Hepatocyte (in vitro differentiated cells): Measurements from ENCODE around the gene SLC37A1. TPM values are rescaled to one million over a fixed set of nuclear protein-coding genes. Genes with fewer than 3 reads are reported as not detected.

ENCODE experiments used
- DNase-seq: peaks from one replicate; pipeline ENCODE4 v3.0.0-alpha.2; 2016; ENCODE audit warnings: low spot score
- H2AFZ ChIP-seq: fragments of 200-600 bp; sonication (generic); 2 replicates; pipeline ENCODE4 v1.6.0; 2016; ENCODE audit warnings: antibody characterized with exemption, mild to moderate bottlenecking
- H3K27ac ChIP-seq: fragments of 200-600 bp; sonication (generic); 2 replicates; pipeline ENCODE4 v1.5.1; 2016; ENCODE audit warnings: mild to moderate bottlenecking
- H3K27me3 ChIP-seq: fragments of 200-600 bp; sonication (generic); 2 replicates; pipeline ENCODE4 v1.6.1; 2016
- H3K36me3 ChIP-seq: fragments of 200-600 bp; sonication (generic); replicated peaks from 2 replicates; pipeline ENCODE4 v1.5.1; 2016; ENCODE audit warnings: low read depth; ENCODE audit not compliant: insufficient read depth
- H3K4me1 ChIP-seq: fragments of 200-600 bp; sonication (generic); 2 replicates; pipeline ENCODE4 v1.5.1; 2016; ENCODE audit warnings: mild to moderate bottlenecking, moderate library complexity; ENCODE audit not compliant: insufficient read depth
- H3K4me2 ChIP-seq: fragments of 200-600 bp; sonication (generic); 2 replicates; pipeline ENCODE4 v1.6.0; 2016
- H3K4me3 ChIP-seq: fragments of 200-600 bp; sonication (generic); 2 replicates; pipeline ENCODE4 v1.5.1; 2016; ENCODE audit warnings: mild to moderate bottlenecking
- H3K79me2 ChIP-seq: fragments of 200-600 bp; sonication (generic); 2 replicates; pipeline ENCODE4 v1.6.0; 2017; ENCODE audit warnings: mild to moderate bottlenecking
- H3K9me2 ChIP-seq: fragments of 200-600 bp; sonication (generic); replicated peaks from 2 replicates; pipeline ENCODE4 v1.6.0; 2017; ENCODE audit warnings: mild to moderate bottlenecking; ENCODE audit not compliant: insufficient read depth
- H3K9me3 ChIP-seq: fragments of 200-600 bp; sonication (generic); 2 replicates; pipeline ENCODE4 v1.5.1; 2016; ENCODE audit warnings: low read depth, mild to moderate bottlenecking
- H4K20me1 ChIP-seq: fragments of 200-600 bp; sonication (generic); 2 replicates; pipeline ENCODE4 v1.6.0; 2016; ENCODE audit warnings: mild to moderate bottlenecking; ENCODE audit not compliant: insufficient read depth, poor library complexity, severe bottlenecking
- CTCF ChIP-seq: fragments of 200-600 bp; sonication (generic); IDR thresholded peaks from 2 replicates; pipeline ENCODE4 v1.5.1; 2016; ENCODE audit warnings: antibody characterized with exemption, mild to moderate bottlenecking; ENCODE audit not compliant: poor library complexity
- EZH2 ChIP-seq: fragments of 200-600 bp; sonication (generic); IDR thresholded peaks from 2 replicates; pipeline ENCODE4 v1.6.1; 2016; ENCODE audit warnings: antibody characterized with exemption, mild to moderate bottlenecking, borderline replicate concordance
- EZH2phosphoT487 ChIP-seq: fragments of 200-600 bp; sonication (generic); IDR thresholded peaks from one replicate; pipeline ENCODE4 v1.6.1; 2018; ENCODE audit warnings: antibody characterized with exemption, mild to moderate bottlenecking, low read depth, moderate library complexity; ENCODE audit not compliant: unreplicated experiment, severe bottlenecking
- WGBS: methylation state at CpG from one replicate; pipeline ENCODE4 v1.1.6; 2016; ENCODE audit warnings: low lambda C conversion rate; ENCODE audit errors: missing lambda C conversion rate; 5-methylcytosine and 5-hydroxymethylcytosine counted together
- polyA plus RNA-seq: library from polyadenylated mRNA; unstranded; fragments of >200 nt; fragmentation: Nextera tagmentation; extraction: Ambion mirVana; gene quantifications from 2 replicates; pipeline ENCODE4 v1.2.1, GENCODE V29; 2016
- total RNA-seq: library from RNA; depleted of rRNA; stranded (reverse); fragments of >200 nt; gene quantifications from 2 replicates; pipeline ENCODE4 v1.2.3, GENCODE V29; 2014

The SLC37A1 gene
- total and polyA plus RNA-seq, 2 experiments from 2014 or later = 17.9 to 18.5 TPM

GRCh38 chr21:42496839-42497202, 16.8 kb upstream of the SLC37A1 start:
- DNase-seq = peak; percentile 50
- no peaks in the 10 kb centered on the region for H4K20me1 ChIP-seq

GRCh38 chr21:42498012-42498411, 15.6 kb upstream of the SLC37A1 start:
- no peaks in the 10 kb centered on the region for H3K36me3 ChIP-seq
- no peak overlapping the region for H3K27ac ChIP-seq
- no peak overlapping the region for H3K4me2 ChIP-seq
- H3K27me3 ChIP-seq = no peaks in the 10 kb centered on the region
- no peaks in the 10 kb centered on the region for H3K9me3 ChIP-seq
- no peaks in the 10 kb centered on the region for H4K20me1 ChIP-seq
- no peak overlapping the region for H2AFZ ChIP-seq
- no peak overlapping the region for H3K4me3 ChIP-seq
- 80% methylated on average over 5 of the region's 5 CpGs for WGBS
- H3K4me1 ChIP-seq = peaks cover 18% of the 10 kb centered on the region
- H3K79me2 ChIP-seq = no peaks in the 10 kb centered on the region
- TF ChIP-seq EZH2 (no peak), EZH2phosphoT487 (no peak), CTCF (no peak)
- no peaks in the 10 kb centered on the region for H3K9me2 ChIP-seq
- no peak for DNase-seq

More at GRCh38 chr21:42496839-42497202, 16.8 kb upstream of the SLC37A1 start:
- Histone ChIP-seq H3K4me2 (peak overlapping the region; percentile 85), H3K36me3 (no peaks in the 10 kb centered on the region), H3K79me2 (no peaks in the 10 kb centered on the region), H3K27ac (peak overlapping the region; percentile 86), H3K9me2 (no peaks in the 10 kb centered on the region), H3K27me3 (no peaks in the 10 kb centered on the region), H3K4me3 (peak overlapping the region; percentile 31), H2AFZ (peak overlapping the region; percentile 56), H3K4me1 (peaks cover 18% of the 10 kb centered on the region), H3K9me3 (no peaks in the 10 kb centered on the region)
- TF ChIP-seq EZH2phosphoT487 (no peak), CTCF (no peak), EZH2 (no peak)
- WGBS = 21% methylated on average over 19 of the region's 19 CpGs

- TF ChIP-seq EZH2phosphoT487 (no peak), EZH2 (no peak), CTCF (no peak)
- Histone ChIP-seq H3K36me3 (no peaks in the 10 kb centered on the region), H4K20me1 (no peaks in the 10 kb centered on the region), H3K27ac (no peak overlapping the region), H3K4me2 (no peak overlapping the region), H3K79me2 (no peaks in the 10 kb centered on the region), H3K4me3 (no peak overlapping the region), H2AFZ (no peak overlapping the region), H3K4me1 (peaks cover 12% of the 10 kb centered on the region), H3K9me3 (no peaks in the 10 kb centered on the region), H3K27me3 (no peaks in the 10 kb centered on the region), H3K9me2 (no peaks in the 10 kb centered on the region)
- 82% methylated on average over 15 of the region's 15 CpGs for WGBS
- no peak for DNase-seq
Observed at GRCh38 chr21:42499444-42500112, 14.1 kb upstream of the SLC37A1 start.
